GM18868 (cell line): ENCODE data around the gene AOPEP.

Experiments used
- ATAC-seq: cut with Tn5 transposase; IDR thresholded peaks from one replicate; pipeline ENCODE4 v1.9.1; 2021; ENCODE audit warnings: mild to moderate bottlenecking, moderate library complexity; ENCODE audit not compliant: unreplicated experiment

The AOPEP gene

GRCh38 chr9:95090023-95090791, 363.7 kb downstream of the AOPEP start:
- no peak for ATAC-seq

DNA sequence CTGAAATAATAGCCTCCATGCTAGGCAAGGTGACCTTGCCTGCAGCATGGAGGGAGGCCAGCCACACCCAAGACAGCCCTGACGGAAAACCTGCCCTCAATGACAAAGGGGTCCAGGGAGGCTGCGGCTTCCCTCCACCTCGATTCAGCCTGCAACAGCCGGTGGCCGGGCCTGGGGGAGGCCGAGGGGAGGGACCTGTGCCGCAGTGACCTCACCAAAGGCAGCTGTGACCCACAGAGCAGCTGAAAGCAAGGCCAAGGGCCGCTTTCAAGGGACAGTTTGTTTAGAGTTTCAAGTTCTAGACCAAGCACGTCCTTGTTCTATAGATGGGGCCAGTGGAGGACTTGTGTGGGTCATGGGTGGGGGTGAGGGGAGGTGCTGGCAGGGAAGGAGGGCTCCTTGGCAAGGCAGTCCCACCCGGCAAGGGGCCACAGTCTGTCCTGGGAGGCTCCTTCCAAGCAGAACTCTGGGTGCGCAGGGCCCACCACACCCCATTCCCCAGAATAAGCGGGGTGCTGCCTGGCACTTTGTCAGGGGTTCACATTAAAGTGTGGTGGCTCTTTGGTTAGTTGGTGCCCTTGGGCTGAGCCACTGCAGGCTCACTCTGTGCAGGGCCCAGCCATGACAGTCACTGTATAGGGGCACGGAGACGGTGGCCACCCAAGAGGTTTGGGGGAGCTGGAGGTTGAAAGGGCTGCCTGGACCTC, 364.5 kb downstream of the AOPEP start:
- no peak for ATAC-seq

DNA sequence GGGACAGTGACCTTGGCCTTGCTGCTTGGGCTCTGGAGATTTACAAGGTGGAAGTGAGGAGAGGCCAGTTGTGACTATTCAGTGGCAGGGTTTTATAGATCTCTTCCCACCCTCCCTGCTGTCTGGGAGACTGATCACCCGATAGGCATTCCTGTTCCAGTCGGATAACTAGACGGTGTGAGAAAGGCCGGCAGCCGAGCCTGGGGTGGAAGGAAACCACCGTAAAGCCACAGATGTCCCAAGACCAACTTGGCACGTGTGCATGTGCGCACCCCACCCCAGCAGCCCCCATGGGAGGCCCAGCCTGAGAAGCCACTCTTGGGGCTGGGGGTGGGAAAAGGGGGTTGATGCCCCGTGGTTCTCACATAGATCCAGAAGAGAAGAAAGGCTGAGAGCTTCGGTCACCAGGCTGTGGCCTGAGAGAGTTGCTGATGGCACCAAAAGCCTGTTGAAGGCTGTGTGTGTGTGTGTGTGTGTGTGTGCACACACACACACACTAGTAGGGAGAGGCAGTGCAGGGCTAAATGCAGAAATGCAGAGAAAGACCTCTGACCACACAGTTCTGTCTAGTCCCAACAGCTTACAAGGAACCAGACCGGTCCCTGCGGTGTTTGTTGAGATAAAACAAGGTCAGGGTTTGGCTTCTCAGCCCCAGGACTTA, 365.2 kb downstream of the AOPEP start:
- no peak for ATAC-seq

- no peak for ATAC-seq
Observed at GRCh38 chr9:95092262-95093072, 366.0 kb downstream of the AOPEP start.

- no peak for ATAC-seq
Observed at GRCh38 chr9:95093586-95093985, 367.1 kb downstream of the AOPEP start.

DNA sequence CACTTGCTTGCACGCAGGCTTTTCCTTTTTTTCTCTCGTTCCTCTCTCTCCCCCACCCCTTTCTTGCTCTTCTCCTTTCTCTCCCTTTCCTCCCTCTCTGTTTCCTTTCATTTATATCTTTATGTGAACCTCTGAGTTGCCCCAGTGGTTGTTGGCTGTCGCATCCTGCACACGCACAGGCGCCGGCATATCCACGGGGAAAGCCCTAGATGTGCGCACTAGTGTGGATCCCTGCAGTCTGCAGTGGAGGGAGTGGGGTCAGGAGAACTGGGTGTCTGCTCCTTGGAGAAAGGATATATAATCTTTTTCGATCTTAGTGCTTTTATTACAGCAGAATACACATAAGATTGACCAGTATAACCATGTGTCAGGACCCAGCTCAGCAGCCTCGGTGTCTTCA, 367.5 kb downstream of the AOPEP start:
- no peak for ATAC-seq

DNA sequence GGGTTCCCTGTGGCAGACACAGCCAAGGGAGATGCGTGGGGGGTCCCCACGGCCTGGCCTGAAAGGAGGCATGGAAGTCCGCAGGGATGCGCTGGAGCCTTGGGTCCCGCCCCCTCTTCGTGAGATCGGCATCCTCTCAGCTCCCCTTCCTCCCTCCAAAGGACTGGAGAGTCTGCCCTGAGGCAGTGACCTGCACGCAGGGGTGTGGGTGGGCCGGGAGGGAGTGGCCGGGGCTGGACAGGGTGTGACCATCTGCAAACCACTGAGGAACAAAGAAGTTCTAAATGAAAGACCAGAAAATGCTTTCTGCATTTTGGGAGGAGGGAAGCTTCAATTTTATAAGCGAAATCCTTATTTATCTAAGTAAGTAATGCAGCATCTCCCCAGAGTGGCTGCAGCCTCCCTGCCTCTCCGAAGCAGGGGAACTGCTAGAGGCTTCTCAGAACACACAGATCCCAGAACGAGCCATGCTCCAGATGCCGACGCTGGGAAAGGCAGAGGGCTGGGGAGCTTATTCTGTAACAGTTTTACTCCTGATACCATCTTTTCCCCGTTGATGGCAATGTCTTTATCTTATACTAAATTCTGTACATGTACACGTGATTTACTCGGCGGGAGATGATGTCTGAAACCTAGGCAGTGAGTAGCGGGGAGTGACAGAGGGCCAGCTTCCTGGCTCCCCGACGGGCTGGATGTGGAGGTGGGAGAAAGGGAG, 369.3 kb downstream of the AOPEP start:
- no peak for ATAC-seq

DNA sequence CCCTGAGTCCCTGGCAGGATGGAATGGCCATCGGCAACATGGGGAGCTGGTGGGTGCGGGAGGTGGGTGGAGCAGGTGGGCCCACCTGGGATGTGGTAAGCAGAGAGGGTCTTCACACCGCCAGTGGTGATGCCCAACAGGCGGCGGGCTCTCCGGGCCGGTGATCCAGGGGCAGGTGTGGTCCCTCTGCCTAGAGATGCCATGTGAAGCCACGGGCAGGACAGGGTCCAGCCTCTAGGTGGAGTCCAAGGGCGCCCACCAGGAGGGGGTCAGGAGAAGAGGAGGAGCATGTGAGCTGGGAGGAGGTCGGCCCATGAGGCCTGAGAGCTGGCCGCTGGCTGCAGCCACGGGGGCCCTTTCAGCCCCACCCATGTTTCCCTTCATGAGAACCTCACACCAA, 369.9 kb downstream of the AOPEP start:
- no peak for ATAC-seq

- ATAC-seq = no peak
Observed at GRCh38 chr9:95096807-95097206, 370.3 kb downstream of the AOPEP start.

DNA sequence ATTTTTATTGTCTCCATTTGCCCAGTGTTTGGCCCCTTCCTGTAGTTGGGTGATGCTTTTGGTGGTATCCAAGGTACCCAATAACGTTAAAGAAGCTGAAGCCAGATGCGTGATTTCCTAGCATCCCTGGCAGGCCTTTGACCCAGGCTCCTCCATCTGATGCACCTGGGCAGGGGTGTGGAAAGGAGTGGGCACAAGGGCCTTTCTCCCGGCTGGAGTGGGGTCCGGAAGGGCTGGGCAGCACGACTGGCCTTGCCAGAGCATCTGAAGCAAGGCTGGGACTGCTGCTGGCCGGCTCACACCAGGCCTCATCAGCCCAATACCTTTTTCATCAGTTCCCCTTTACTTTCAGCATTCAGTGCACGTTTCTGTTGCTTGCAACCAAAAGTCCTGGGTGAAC, 370.8 kb downstream of the AOPEP start:
- ATAC-seq = no peak

- no peak for ATAC-seq
Observed at GRCh38 chr9:95098391-95098921, 372.0 kb downstream of the AOPEP start.

- ATAC-seq = no peak
Observed at GRCh38 chr9:95099321-95100070, 373.0 kb downstream of the AOPEP start.

DNA sequence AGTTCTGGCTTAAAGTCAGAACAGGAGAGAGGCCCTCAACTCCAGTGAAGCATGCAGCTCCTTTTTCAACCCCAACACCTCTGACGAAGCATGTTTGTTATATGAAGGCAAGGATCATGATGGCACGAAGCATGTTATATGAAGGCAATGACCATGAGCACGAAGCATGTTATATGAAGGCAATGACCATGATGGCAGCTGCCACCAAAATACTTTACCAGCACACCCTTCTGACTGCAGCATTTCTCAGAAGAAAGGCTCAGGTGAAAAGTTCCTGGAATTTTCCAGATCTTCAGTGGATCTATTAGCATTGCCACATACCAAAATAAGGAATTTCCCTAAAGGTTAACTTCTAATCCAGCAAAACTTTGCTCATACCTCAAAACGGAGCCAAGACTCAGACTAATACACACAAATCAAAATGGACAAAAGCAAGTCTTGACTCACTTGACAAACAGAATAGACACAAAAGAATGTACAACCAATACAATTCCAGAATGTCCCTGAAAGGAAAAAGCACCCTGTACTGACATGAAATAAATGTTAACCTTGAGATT, 373.6 kb downstream of the AOPEP start:
- ATAC-seq = no peak

DNA sequence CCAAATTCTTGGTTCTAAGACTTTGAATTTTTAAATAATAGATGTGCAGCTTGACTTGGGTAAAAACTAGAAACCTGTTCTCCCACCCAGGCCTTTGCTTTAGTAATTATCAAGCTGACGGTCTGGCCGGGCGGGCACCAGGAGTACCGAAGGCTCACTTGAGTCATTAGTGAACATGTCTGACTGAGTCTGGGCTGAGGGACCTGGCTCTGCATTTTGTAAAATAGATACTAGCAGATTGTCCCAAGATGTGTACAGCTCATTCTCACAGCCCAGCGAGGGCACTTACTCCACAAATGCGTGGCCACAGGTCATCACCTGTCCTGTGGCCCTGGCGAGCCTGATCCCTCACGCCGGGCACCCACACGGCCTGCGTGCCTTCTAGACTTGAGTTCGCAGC, 374.8 kb downstream of the AOPEP start:
- no peak for ATAC-seq

DNA sequence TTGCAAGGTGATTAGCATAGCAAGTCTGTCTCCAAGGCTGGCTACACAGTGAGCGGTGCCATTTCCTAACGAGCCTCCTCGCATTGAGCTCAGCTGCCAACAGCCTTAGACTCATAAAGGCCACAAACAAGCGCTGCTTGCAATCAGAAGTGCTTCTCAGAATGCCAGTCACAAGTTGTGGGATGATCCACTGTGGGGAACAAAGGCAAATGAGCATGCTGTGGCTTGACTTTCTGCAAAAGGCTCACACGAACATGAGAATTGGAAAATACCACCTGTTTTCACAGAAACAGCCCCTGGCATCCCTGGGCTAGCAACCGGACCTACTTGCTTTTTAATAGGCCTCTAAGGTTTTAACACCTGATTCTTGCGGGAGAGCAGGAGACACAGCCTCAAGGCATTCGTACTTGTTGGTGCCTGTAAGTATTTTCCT, 375.5 kb downstream of the AOPEP start:
- ATAC-seq = no peak

DNA sequence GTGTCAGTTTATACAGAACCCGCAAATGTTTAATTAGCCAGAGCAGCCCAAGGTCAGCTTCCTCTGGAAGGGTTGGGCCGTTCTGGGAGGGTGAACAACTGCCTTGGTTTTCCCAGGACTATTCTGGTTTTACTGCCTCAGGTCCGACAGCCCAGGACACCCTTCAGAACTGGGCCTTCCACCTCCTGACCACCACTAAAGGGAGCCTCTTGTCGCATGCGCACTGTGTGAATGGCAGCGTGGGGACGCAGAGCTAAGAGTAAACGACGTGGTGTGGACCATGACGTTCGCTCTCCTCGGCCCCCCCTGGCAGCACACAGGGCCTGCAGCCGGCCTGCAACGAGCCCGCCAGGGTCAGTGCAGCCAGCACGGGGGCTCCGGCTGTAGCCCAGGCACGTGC, 376.1 kb downstream of the AOPEP start:
- ATAC-seq = no peak

DNA sequence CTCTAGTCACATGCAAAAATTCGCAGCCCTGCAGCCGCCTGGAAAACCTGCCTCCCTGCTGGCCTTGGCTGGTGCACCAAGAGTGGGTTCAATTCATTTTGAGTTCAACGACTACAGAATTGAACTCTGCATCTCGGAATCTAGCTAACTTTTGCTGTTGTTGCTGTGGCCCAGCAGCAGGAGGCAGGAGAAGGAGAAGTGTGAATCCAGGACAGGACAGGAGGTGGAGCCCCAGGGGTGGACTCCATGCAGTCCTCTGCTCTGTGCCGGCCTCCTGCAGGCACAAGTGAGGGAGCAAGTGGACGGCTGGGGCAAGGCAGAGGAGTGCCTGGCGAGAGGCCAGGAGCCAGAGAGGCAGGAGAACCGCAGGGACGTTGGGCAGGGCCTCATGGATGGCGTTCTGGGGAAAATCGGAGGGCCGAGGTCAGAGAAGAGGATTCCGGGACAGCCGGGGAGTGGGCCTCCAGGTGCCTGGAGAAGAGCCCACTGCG, 376.8 kb downstream of the AOPEP start:
- ATAC-seq = no peak

GRCh38 chr9:95103871-95104580, 377.5 kb downstream of the AOPEP start:
- ATAC-seq = no peak
